Tibial nerve (tissue), 4 donors: ENCODE results near the gene NTNG1. TPM values are rescaled to one million over a fixed set of nuclear protein-coding genes. Genes with fewer than 3 reads are reported as not detected.

Experiments used
- DNase-seq, 2 donors: peaks; one replicate each; pipeline ENCODE4 v3.0.0-alpha.2; 2019; ENCODE audit warnings: low spot score in 2 of 2
- H3K27ac ChIP-seq, 4 donors: fragments of 200-600 bp; sonication (generic) in 3 of 4; one replicate each; pipeline ENCODE4 v1.5.1; 2017 to 2019; ENCODE audit warnings: mild to moderate bottlenecking in 1 of 4
- H3K27me3 ChIP-seq, 2 donors: fragments of 200-600 bp; sonication (generic) in 1 of 2; one replicate each; pipeline versions ENCODE4 v1.5.1 to v1.6.0; 2017 to 2019
- H3K36me3 ChIP-seq, 3 donors: fragments of 200-600 bp; sonication (generic); one replicate each; pipeline ENCODE4 v1.5.1; 2018 to 2019
- H3K4me1 ChIP-seq, 4 donors: fragments of 200-600 bp; sonication (generic) in 3 of 4; one replicate each; pipeline ENCODE4 v1.5.1; 2017 to 2019
- H3K4me3 ChIP-seq, 4 donors: fragments of 200-600 bp; sonication (generic) in 3 of 4; one replicate each; pipeline ENCODE4 v1.5.1; 2017 to 2019; ENCODE audit warnings: mild to moderate bottlenecking in 1 of 4, moderate library complexity in 1 of 4
- H3K9me3 ChIP-seq, 4 donors: fragments of 200-600 bp; sonication (generic) in 3 of 4; one replicate each; pipeline ENCODE4 v1.5.1; 2017 to 2019
- EP300 ChIP-seq, 2 donors: sonication (generic); formaldehyde crosslinking; IDR thresholded peaks; one replicate each; pipeline ENCODE4 v1.6.1; 2017; ENCODE audit warnings: antibody characterized with exemption in 2 of 2, mild to moderate bottlenecking in 1 of 2
- POLR2A ChIP-seq, 2 donors: fragments of 450-650 bp; IDR thresholded peaks; one replicate each; pipeline ENCODE4 v1.6.1; 2017; ENCODE audit warnings: antibody characterized with exemption in 2 of 2, mild to moderate bottlenecking in 2 of 2, moderate library complexity in 2 of 2
- WGBS, 2 donors: methylation state at CpG; one replicate each; pipeline ENCODE4 v1.1.5; 2018; 5-methylcytosine and 5-hydroxymethylcytosine counted together
- total RNA-seq, 4 donors: library from RNA; depleted of rRNA; stranded (reverse); fragments of >200 nt; gene quantifications; one replicate each; pipeline ENCODE4 v1.1.0, GENCODE V29; 2016
- TF ChIP-seq, protein P1 (sequence below), 5 experiments: fragments of 200-600 bp in 3 of 5; fragments of 450-650 bp in 2 of 5; sonication (generic) in 3 of 5; IDR thresholded peaks; one replicate each; pipeline ENCODE4 v1.5.1; 2016 to 2019; ENCODE audit warnings: antibody characterized with exemption in 5 of 5, mild to moderate bottlenecking in 3 of 5, moderate library complexity in 2 of 5

The NTNG1 gene
- total RNA-seq, 4 donors from 2014 or later: 1.4 to 6.6 (median 3.9) TPM

DNA sequence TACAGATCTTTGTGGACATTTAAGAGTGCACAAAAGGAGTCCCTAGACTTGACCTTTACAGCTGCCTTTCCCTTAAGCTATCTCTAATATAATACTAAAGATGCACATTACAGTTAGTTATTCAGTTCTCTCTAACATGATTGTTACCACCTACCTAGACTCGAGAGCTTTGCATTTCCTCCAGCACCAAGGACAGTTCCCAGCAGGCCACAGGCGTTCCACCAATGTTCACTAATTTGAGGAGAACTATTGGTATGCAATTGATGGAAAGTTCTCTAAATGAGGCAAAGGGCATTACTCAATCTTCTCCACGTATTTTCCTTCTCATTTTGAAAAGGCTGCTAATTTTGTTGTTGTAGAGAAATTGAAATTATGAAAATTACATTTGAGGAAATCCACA, 5.4 kb upstream of the NTNG1 start:
- Histone ChIP-seq H3K36me3 (no peaks in the 10 kb centered on the region), H3K27me3 (no peaks in the 10 kb centered on the region), H3K4me1 (peaks cover 0 to 16% (median 0%) of the 10 kb centered on the region in 4 donors), H3K4me3 (no peak overlapping the region), H3K9me3 (no peaks in the 10 kb centered on the region), H3K27ac (no peak overlapping the region)
- DNase-seq: no peak
- WGBS, 2 donors: 2 to 3% methylated on average over 3 of the region's 3 CpGs
- TF ChIP-seq, protein P1, sequence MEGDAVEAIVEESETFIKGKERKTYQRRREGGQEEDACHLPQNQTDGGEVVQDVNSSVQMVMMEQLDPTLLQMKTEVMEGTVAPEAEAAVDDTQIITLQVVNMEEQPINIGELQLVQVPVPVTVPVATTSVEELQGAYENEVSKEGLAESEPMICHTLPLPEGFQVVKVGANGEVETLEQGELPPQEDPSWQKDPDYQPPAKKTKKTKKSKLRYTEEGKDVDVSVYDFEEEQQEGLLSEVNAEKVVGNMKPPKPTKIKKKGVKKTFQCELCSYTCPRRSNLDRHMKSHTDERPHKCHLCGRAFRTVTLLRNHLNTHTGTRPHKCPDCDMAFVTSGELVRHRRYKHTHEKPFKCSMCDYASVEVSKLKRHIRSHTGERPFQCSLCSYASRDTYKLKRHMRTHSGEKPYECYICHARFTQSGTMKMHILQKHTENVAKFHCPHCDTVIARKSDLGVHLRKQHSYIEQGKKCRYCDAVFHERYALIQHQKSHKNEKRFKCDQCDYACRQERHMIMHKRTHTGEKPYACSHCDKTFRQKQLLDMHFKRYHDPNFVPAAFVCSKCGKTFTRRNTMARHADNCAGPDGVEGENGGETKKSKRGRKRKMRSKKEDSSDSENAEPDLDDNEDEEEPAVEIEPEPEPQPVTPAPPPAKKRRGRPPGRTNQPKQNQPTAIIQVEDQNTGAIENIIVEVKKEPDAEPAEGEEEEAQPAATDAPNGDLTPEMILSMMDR (IDR thresholded peaks at IDR 0.05): no peak
- TF ChIP-seq EP300 (IDR thresholded peaks at IDR 0.05) (no peak), POLR2A (IDR thresholded peaks at IDR 0.05) (no peak)

DNA sequence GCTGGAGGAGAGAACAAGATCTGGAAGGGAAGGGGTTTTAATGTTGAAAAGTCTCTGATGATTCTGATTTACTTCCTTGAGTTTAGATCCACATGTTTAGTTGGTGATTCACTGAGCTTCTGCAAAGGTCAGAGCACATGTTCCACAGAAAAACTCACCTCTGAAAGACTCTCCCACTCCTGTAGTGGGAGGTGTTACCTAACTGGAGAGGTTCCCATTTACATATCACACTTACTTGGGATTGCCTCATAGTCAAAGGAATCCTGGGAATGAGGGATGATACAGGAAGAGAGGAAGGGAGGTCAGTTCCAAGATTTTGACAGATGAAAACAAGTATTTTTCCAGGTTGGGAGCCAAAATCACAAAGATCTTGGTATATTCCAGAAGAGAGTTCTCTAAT, 2.7 kb upstream of the NTNG1 start:
- Histone ChIP-seq H3K27me3 (peaks cover 0 to 3% of the 10 kb centered on the region in 2 donors), H3K36me3 (no peaks in the 10 kb centered on the region), H3K4me3 (no peak overlapping the region), H3K9me3 (no peaks in the 10 kb centered on the region), H3K27ac (no peak overlapping the region), H3K4me1 (peaks cover 0 to 28% (median 0%) of the 10 kb centered on the region in 4 donors)
- no peak for TF ChIP-seq EP300 (IDR thresholded peaks at IDR 0.05)
- no peak for DNase-seq

DNA sequence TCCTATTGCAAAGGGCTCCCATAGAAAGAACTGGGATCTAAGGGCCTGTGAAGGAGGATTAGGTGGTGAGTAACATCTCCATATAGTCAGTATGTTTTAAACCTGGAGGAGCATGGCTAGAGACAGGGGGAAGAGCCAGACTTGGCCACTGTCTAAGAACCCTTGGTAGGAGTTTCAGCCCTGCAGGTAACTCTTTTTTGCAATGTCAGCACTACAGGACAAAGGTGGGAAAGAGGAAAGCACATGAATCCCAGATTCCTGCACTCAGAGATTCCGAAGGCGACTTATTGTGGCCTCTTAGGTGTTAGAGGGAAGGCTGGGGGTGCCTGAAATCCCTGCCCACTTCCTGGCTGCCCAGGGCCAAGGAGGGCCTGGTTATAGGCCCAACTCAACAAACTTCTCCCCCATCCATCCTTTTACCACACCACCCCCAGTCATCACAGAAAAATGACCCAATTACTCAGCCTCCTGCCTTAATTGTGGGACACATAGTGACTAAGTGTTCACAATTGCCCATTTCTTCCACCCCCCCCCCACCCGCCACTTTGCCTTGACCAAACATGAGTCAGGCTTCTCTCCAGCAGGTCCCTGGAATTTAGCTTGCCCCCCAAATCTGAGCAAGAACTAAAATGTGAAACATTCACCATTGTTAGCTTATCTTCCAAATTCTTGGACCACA, 1.9 kb upstream of the NTNG1 start:
- no peaks in the 10 kb centered on the region for H3K36me3 ChIP-seq
- DNase-seq: no peak
- TF ChIP-seq EP300 (IDR thresholded peaks at IDR 0.05) (no peak), POLR2A (IDR thresholded peaks at IDR 0.05) (no peak)
- TF ChIP-seq, protein P1 (IDR thresholded peaks at IDR 0.05): no peak
- H3K4me1 ChIP-seq: peaks cover 0 to 28% (median 0%) of the 10 kb centered on the region in 4 donors
- H3K9me3 ChIP-seq: no peaks in the 10 kb centered on the region
- peak overlapping the region in 1 of 4 donors; percentile 81 for H3K27ac ChIP-seq
- peaks cover 0 to 3% of the 10 kb centered on the region in 2 donors for H3K27me3 ChIP-seq
- WGBS, 2 donors: 84 to 88% methylated on average over 3 of the region's 3 CpGs
- no peak overlapping the region for H3K4me3 ChIP-seq

- H3K27ac ChIP-seq: peak overlapping the region in 2 of 4 donors; percentile 67 to 81
- no peak for TF ChIP-seq EP300 (IDR thresholded peaks at IDR 0.05)
- TF ChIP-seq, protein P1 (IDR thresholded peaks at IDR 0.05): no peak
- TF ChIP-seq POLR2A (IDR thresholded peaks at IDR 0.05): no peak
- H3K4me3 ChIP-seq: peak overlapping the region; percentile 38 to 65 (median 44)
- 0 to 1% methylated on average over 46 to 53 of the region's 53 CpGs for WGBS, 2 donors
- peaks cover 0 to 28% (median 0%) of the 10 kb centered on the region in 4 donors for H3K4me1 ChIP-seq
- no peaks in the 10 kb centered on the region for H3K36me3 ChIP-seq
- H3K27me3 ChIP-seq: peaks cover 0 to 3% of the 10 kb centered on the region in 2 donors
- DNase-seq: no peak
- no peaks in the 10 kb centered on the region for H3K9me3 ChIP-seq
These were observed 771 bp upstream of the NTNG1 start for GRCh38 chr1:107139833-107140702.

DNA sequence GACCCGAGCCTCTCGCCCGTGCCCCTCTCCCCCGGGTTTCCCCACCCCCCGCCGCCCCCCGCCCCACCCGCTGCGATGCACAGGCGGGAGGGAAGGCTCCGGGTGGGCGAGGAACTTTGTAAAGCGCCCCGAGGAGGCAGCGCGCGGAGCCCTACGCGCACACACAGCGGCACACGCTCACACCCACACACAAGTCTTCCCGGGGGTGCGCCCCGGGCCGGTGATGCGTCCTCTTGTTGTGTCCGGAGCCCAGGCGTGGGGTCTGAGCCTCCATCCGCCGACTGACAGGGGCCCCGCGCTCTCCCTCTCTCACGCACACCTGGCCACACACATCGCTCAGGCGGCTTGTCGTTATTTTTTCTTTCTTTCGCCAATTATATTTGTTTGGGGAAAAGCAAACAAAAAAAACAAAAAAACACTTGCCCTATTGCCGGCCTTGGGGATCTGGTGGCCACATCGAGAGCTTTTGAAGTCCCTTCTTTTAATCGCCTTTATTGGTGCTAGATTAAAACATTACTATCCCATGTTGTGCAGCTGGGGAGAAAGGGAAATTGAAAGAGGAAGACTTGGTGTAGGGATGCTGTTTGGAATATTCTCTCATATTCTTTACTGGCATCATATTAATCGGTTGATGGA, 770 bp downstream of the NTNG1 start:
- Histone ChIP-seq H3K27me3 (peaks cover 0 to 3% of the 10 kb centered on the region in 2 donors), H3K4me3 (peak overlapping the region; percentile 38 to 65 (median 53)), H3K36me3 (no peaks in the 10 kb centered on the region), H3K9me3 (no peaks in the 10 kb centered on the region), H3K4me1 (peaks cover 0 to 28% (median 0%) of the 10 kb centered on the region in 4 donors), H3K27ac (peak overlapping the region in 2 of 4 donors; percentile 67 to 76)
- WGBS, 2 donors: 0% methylated on average over 20 to 38 of the region's 41 CpGs
- TF ChIP-seq EP300 (IDR thresholded peaks at IDR 0.05): no peak
- no peak for TF ChIP-seq POLR2A (IDR thresholded peaks at IDR 0.05)
- no peak for DNase-seq
